ENCODE data around the gene SLC17A9. TPM values are rescaled to one million over a fixed set of nuclear protein-coding genes. Genes with fewer than 3 reads are reported as not detected.
A peak's percentile ranks its signal among the peaks of the same experiment; 100 is the strongest.

SLC17A9 gene
- total and polyA plus RNA-seq, 2 experiments from 2014 or later, result 32.0 to 39.3 TPM

DNA sequence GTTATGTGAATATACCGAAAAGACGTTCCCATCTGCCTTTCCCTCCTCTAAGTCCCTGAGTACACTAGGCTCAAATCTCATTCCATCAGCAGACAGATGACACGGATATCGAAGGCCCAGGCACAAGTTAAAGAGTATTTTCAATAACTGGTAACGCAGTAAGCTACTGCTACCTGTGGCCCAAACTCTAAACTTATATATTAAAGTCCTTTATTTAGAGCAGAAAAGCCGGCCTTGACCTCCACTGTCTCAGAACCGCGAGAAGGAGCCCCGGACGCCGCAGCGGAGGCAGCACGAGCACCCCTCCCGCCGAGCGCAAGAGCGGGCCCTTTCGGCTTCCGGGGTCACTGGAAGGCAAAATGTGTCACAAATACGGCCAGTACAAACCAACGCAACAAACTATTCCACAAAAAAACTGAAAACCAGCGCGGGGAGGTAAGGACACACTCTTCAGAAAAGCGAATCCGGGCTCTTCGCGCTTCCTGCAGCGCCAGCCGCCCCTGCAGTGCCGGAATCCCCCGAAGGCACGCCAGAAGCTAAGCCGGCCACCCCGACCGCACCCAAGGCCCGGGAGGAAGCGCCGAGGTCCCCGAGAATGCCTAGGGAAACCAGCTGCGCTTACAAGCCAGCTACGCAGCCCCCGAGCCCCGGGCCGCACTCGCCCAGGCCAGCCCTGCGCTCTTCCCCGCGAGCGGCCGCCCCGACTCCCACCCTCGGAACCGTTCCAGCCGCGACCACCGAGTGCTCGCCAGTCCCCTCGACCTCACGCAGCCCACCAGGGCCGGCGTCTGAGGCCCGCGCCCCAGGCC lies 26.9 kb upstream of the SLC17A9 start:
- Mint-ChIP-seq H3K4me3 (peak overlapping the region; percentile 95), H3K27me3 (ENCODE audit: insufficient read depth, low read depth, poor library complexity) (peaks cover 26% of the 10 kb centered on the region), H3K9me3 (no peaks in the 10 kb centered on the region; the same call in 2 of the 3 replicates), H3K4me1 (peaks cover 50% of the 10 kb centered on the region), H3K27ac (peak overlapping the region; percentile 97), H3K36me3 (ENCODE audit: low read depth) (peaks cover 13% of the 10 kb centered on the region; the same call in 2 of the 3 replicates)
- peaks cover 61% of the 10 kb centered on the region for H3K4me1 ChIP-seq (ENCODE audit: insufficient read depth)
- H3K79me2 ChIP-seq (replicated peaks; ENCODE audit: insufficient read depth), result peaks cover 84% of the 10 kb centered on the region
- ATAC-seq, result no peak
- no peaks in the 10 kb centered on the region for H3K27me3 ChIP-seq (ENCODE audit: insufficient read depth)
- DNase-seq (ENCODE audit: low spot score), result no peak
- H3K36me3 ChIP-seq (ENCODE audit: insufficient read depth), result peaks cover 2% of the 10 kb centered on the region; the same call in 1 of the 2 replicates
- H3K4me3 ChIP-seq, result peak overlapping the region; percentile 95
- H3K9me2 ChIP-seq (ENCODE audit: insufficient read depth), result no peaks in the 10 kb centered on the region
- TF ChIP-seq STAT1 (IDR thresholded peaks at IDR 0.05; ENCODE audit: unreplicated experiment), result no peak
- TF ChIP-seq, protein P1, sequence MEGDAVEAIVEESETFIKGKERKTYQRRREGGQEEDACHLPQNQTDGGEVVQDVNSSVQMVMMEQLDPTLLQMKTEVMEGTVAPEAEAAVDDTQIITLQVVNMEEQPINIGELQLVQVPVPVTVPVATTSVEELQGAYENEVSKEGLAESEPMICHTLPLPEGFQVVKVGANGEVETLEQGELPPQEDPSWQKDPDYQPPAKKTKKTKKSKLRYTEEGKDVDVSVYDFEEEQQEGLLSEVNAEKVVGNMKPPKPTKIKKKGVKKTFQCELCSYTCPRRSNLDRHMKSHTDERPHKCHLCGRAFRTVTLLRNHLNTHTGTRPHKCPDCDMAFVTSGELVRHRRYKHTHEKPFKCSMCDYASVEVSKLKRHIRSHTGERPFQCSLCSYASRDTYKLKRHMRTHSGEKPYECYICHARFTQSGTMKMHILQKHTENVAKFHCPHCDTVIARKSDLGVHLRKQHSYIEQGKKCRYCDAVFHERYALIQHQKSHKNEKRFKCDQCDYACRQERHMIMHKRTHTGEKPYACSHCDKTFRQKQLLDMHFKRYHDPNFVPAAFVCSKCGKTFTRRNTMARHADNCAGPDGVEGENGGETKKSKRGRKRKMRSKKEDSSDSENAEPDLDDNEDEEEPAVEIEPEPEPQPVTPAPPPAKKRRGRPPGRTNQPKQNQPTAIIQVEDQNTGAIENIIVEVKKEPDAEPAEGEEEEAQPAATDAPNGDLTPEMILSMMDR (conservative IDR thresholded peaks at IDR 0.05; ENCODE audit: low read depth in 2 of 2), result no peak
- TF ChIP-seq POLR2AphosphoS5 (IDR thresholded peaks at IDR 0.05; ENCODE audit: low read depth), result no peak; the same call in 1 of the 2 replicates
- TF ChIP-seq, protein P2, sequence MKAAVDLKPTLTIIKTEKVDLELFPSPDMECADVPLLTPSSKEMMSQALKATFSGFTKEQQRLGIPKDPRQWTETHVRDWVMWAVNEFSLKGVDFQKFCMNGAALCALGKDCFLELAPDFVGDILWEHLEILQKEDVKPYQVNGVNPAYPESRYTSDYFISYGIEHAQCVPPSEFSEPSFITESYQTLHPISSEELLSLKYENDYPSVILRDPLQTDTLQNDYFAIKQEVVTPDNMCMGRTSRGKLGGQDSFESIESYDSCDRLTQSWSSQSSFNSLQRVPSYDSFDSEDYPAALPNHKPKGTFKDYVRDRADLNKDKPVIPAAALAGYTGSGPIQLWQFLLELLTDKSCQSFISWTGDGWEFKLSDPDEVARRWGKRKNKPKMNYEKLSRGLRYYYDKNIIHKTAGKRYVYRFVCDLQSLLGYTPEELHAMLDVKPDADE (IDR thresholded peaks at IDR 0.05), result no peak
- TF ChIP-seq NANOG (IDR thresholded peaks at IDR 0.05; ENCODE audit: borderline replicate concordance), result no peak
- TF ChIP-seq, protein P3, sequence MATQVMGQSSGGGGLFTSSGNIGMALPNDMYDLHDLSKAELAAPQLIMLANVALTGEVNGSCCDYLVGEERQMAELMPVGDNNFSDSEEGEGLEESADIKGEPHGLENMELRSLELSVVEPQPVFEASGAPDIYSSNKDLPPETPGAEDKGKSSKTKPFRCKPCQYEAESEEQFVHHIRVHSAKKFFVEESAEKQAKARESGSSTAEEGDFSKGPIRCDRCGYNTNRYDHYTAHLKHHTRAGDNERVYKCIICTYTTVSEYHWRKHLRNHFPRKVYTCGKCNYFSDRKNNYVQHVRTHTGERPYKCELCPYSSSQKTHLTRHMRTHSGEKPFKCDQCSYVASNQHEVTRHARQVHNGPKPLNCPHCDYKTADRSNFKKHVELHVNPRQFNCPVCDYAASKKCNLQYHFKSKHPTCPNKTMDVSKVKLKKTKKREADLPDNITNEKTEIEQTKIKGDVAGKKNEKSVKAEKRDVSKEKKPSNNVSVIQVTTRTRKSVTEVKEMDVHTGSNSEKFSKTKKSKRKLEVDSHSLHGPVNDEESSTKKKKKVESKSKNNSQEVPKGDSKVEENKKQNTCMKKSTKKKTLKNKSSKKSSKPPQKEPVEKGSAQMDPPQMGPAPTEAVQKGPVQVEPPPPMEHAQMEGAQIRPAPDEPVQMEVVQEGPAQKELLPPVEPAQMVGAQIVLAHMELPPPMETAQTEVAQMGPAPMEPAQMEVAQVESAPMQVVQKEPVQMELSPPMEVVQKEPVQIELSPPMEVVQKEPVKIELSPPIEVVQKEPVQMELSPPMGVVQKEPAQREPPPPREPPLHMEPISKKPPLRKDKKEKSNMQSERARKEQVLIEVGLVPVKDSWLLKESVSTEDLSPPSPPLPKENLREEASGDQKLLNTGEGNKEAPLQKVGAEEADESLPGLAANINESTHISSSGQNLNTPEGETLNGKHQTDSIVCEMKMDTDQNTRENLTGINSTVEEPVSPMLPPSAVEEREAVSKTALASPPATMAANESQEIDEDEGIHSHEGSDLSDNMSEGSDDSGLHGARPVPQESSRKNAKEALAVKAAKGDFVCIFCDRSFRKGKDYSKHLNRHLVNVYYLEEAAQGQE (IDR thresholded peaks at IDR 0.05; ENCODE audit: unreplicated experiment), result no peak
- TF ChIP-seq EZH2phosphoT487 (IDR thresholded peaks at IDR 0.05; ENCODE audit: unreplicated experiment), result no peak
- no peak for TF ChIP-seq ZNF114 (CRISPR knock-in tag; IDR thresholded peaks at IDR 0.05)
- TF ChIP-seq, protein P4, sequence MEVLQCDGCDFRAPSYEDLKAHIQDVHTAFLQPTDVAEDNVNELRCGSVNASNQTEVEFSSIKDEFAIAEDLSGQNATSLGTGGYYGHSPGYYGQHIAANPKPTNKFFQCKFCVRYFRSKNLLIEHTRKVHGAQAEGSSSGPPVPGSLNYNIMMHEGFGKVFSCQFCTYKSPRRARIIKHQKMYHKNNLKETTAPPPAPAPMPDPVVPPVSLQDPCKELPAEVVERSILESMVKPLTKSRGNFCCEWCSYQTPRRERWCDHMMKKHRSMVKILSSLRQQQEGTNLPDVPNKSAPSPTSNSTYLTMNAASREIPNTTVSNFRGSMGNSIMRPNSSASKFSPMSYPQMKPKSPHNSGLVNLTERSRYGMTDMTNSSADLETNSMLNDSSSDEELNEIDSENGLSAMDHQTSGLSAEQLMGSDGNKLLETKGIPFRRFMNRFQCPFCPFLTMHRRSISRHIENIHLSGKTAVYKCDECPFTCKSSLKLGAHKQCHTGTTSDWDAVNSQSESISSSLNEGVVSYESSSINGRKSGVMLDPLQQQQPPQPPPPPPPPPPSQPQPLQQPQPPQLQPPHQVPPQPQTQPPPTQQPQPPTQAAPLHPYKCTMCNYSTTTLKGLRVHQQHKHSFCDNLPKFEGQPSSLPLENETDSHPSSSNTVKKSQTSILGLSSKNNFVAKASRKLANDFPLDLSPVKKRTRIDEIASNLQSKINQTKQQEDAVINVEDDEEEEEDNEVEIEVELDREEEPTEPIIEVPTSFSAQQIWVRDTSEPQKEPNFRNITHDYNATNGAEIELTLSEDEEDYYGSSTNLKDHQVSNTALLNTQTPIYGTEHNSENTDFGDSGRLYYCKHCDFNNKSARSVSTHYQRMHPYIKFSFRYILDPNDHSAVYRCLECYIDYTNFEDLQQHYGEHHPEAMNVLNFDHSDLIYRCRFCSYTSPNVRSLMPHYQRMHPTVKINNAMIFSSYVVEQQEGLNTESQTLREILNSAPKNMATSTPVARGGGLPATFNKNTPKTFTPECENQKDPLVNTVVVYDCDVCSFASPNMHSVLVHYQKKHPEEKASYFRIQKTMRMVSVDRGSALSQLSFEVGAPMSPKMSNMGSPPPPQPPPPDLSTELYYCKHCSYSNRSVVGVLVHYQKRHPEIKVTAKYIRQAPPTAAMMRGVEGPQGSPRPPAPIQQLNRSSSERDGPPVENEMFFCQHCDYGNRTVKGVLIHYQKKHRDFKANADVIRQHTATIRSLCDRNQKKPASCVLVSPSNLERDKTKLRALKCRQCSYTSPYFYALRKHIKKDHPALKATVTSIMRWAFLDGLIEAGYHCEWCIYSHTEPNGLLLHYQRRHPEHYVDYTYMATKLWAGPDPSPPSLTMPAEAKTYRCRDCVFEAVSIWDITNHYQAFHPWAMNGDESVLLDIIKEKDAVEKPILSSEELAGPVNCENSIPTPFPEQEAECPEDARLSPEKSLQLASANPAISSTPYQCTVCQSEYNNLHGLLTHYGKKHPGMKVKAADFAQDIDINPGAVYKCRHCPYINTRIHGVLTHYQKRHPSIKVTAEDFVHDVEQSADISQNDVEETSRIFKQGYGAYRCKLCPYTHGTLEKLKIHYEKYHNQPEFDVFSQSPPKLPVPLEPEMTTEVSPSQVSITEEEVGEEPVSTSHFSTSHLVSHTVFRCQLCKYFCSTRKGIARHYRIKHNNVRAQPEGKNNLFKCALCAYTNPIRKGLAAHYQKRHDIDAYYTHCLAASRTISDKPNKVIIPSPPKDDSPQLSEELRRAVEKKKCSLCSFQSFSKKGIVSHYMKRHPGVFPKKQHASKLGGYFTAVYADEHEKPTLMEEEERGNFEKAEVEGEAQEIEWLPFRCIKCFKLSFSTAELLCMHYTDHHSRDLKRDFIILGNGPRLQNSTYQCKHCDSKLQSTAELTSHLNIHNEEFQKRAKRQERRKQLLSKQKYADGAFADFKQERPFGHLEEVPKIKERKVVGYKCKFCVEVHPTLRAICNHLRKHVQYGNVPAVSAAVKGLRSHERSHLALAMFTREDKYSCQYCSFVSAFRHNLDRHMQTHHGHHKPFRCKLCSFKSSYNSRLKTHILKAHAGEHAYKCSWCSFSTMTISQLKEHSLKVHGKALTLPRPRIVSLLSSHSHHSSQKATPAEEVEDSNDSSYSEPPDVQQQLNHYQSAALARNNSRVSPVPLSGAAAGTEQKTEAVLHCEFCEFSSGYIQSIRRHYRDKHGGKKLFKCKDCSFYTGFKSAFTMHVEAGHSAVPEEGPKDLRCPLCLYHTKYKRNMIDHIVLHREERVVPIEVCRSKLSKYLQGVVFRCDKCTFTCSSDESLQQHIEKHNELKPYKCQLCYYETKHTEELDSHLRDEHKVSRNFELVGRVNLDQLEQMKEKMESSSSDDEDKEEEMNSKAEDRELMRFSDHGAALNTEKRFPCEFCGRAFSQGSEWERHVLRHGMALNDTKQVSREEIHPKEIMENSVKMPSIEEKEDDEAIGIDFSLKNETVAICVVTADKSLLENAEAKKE (CRISPR knock-in tag; IDR thresholded peaks at IDR 0.05), result no peak
- no peak for TF ChIP-seq ZNF331 (CRISPR knock-in tag; IDR thresholded peaks at IDR 0.05; ENCODE audit: low read depth)
- TF ChIP-seq JUNB (IDR thresholded peaks at IDR 0.05; ENCODE audit: unreplicated experiment), result no peak
- no peak for TF ChIP-seq CREB1 (CRISPR knock-in tag; IDR thresholded peaks at IDR 0.05; ENCODE audit: low read depth)
- H2AFZ ChIP-seq, result no peak overlapping the region
- H3K4me2 ChIP-seq, result peak overlapping the region; percentile 97
- H3K27ac ChIP-seq (ENCODE audit: low read depth), result peak overlapping the region; percentile 64
- peaks cover 53% of the 10 kb centered on the region for H3F3A ChIP-seq (replicated peaks; ENCODE audit: low read depth)
- H4K20me1 ChIP-seq (replicated peaks; ENCODE audit: insufficient read depth), result peaks cover 41% of the 10 kb centered on the region
